DOHH2 (cell line): ENCODE data around the gene CARD11.
A peak's percentile ranks its signal among the peaks of the same experiment; 100 is the strongest.

Experiments used
- H3F3A ChIP-seq: fragments of 200-600 bp; sonication (generic), shearing (Covaris generic); 2 replicates; pipeline ENCODE4 v1.6.0; 2016; ENCODE audit warnings: antibody characterized with exemption, mild to moderate bottlenecking; ENCODE audit not compliant: control insufficient read depth, insufficient read depth
- H3K27ac ChIP-seq: fragments of 200-600 bp; sonication (generic); 2 replicates; pipeline ENCODE4 v1.5.1; 2014; ENCODE audit warnings: low read depth, mild to moderate bottlenecking, low read length, moderate library complexity
- H3K27me3 ChIP-seq: fragments of 200-600 bp; sonication (generic); 2 replicates; pipeline ENCODE4 v1.6.1; 2014; ENCODE audit warnings: mild to moderate bottlenecking, low read length, mixed read lengths; ENCODE audit not compliant: control insufficient read depth
- H3K36me3 ChIP-seq: fragments of 200-600 bp; sonication (generic); 2 replicates; pipeline ENCODE4 v1.6.1; 2014; ENCODE audit warnings: mild to moderate bottlenecking, low read length, moderate library complexity, mixed read lengths; ENCODE audit not compliant: control insufficient read depth
- H3K4me1 ChIP-seq: fragments of 200-600 bp; sonication (generic); 2 replicates; pipeline ENCODE4 v1.6.1; 2014; ENCODE audit warnings: mild to moderate bottlenecking, low read length, mixed read lengths; ENCODE audit not compliant: control insufficient read depth
- H3K4me2 ChIP-seq: fragments of 200-600 bp; sonication (generic); 2 replicates; pipeline ENCODE4 v1.6.0; 2014; ENCODE audit warnings: mild to moderate bottlenecking, low read length, moderate library complexity
- H3K4me3 ChIP-seq: fragments of 200-600 bp; sonication (generic); 2 replicates; pipeline ENCODE4 v1.5.1; 2014; ENCODE audit warnings: mild to moderate bottlenecking, low read length, mixed read lengths
- H3K79me2 ChIP-seq: fragments of 200-600 bp; sonication (generic); 2 replicates; pipeline ENCODE4 v1.6.1; 2014; ENCODE audit warnings: mild to moderate bottlenecking, low read length, mixed read lengths; ENCODE audit not compliant: control insufficient read depth
- H3K9me2 ChIP-seq: fragments of 200-600 bp; sonication (generic); replicated peaks from 2 replicates; pipeline ENCODE4 v1.6.1; 2014; ENCODE audit warnings: mild to moderate bottlenecking, low read length, mixed read lengths; ENCODE audit not compliant: control insufficient read depth
- H3K9me3 ChIP-seq: fragments of 200-600 bp; sonication (generic); 2 replicates; pipeline ENCODE4 v1.6.1; 2014; ENCODE audit warnings: antibody characterized with exemption, low read length, mixed read lengths; ENCODE audit not compliant: control insufficient read depth, insufficient read depth
- H4K20me1 ChIP-seq: fragments of 200-600 bp; sonication (generic); 2 replicates; pipeline ENCODE4 v1.6.0; 2014; ENCODE audit warnings: low read depth, mild to moderate bottlenecking, antibody characterized with exemption, low read length, moderate library complexity; ENCODE audit not compliant: control insufficient read depth, insufficient read depth
- CTCF ChIP-seq: fragments of 200-600 bp; sonication (generic); IDR thresholded peaks from one replicate; pipeline ENCODE4 v1.5.1; 2014; ENCODE audit warnings: antibody characterized with exemption, mild to moderate bottlenecking, low read depth, low read length; ENCODE audit not compliant: poor library complexity, severe bottlenecking
- EZH2phosphoT487 ChIP-seq: fragments of 200-600 bp; sonication (generic); IDR thresholded peaks from 2 replicates; pipeline ENCODE4 v1.6.1; 2017; ENCODE audit warnings: borderline replicate concordance, mild to moderate bottlenecking, antibody characterized with exemption, low read length, moderate library complexity, mixed read lengths

CARD11 gene

GRCh38 chr7:2922866-2923265, 120.8 kb downstream of the CARD11 start:
- H3K9me3 ChIP-seq: no peaks in the 10 kb centered on the region
- H3K36me3 ChIP-seq: peaks cover 72% of the 10 kb centered on the region
- H3K27me3 ChIP-seq: no peaks in the 10 kb centered on the region
- H3F3A ChIP-seq: no peaks in the 10 kb centered on the region
- H3K4me3 ChIP-seq: no peak overlapping the region
- no peaks in the 10 kb centered on the region for H3K4me1 ChIP-seq
- no peaks in the 10 kb centered on the region for H4K20me1 ChIP-seq
- no peak overlapping the region for H3K27ac ChIP-seq
- no peaks in the 10 kb centered on the region for H3K9me2 ChIP-seq
- no peak overlapping the region for H3K4me2 ChIP-seq
- TF ChIP-seq CTCF: no peak
- TF ChIP-seq EZH2phosphoT487: no peak
- H3K79me2 ChIP-seq: no peaks in the 10 kb centered on the region

- H3K9me2 ChIP-seq: no peaks in the 10 kb centered on the region
- H3K27me3 ChIP-seq: no peaks in the 10 kb centered on the region
- H3K79me2 ChIP-seq: no peaks in the 10 kb centered on the region
- no peak overlapping the region for H3K4me3 ChIP-seq
- H3K9me3 ChIP-seq: no peaks in the 10 kb centered on the region
- no peaks in the 10 kb centered on the region for H4K20me1 ChIP-seq
- TF ChIP-seq CTCF (no peak), EZH2phosphoT487 (no peak)
- no peak overlapping the region for H3K27ac ChIP-seq
- no peaks in the 10 kb centered on the region for H3K4me1 ChIP-seq
- H3F3A ChIP-seq: no peaks in the 10 kb centered on the region
- peaks cover 70% of the 10 kb centered on the region for H3K36me3 ChIP-seq
- no peak overlapping the region for H3K4me2 ChIP-seq
These were observed 121.3 kb downstream of the CARD11 start for GRCh38 chr7:2922348-2922691.

- no peak overlapping the region for H3K4me2 ChIP-seq
- no peaks in the 10 kb centered on the region for H3K9me3 ChIP-seq
- H4K20me1 ChIP-seq: no peaks in the 10 kb centered on the region
- peaks cover 73% of the 10 kb centered on the region for H3K36me3 ChIP-seq
- no peaks in the 10 kb centered on the region for H3K9me2 ChIP-seq
- no peaks in the 10 kb centered on the region for H3K27me3 ChIP-seq
- H3K4me1 ChIP-seq: no peaks in the 10 kb centered on the region
- H3K79me2 ChIP-seq: no peaks in the 10 kb centered on the region
- no peaks in the 10 kb centered on the region for H3F3A ChIP-seq
- H3K4me3 ChIP-seq: no peak overlapping the region
- TF ChIP-seq CTCF (peak; percentile 56), EZH2phosphoT487 (no peak)
- H3K27ac ChIP-seq: no peak overlapping the region
These were observed 121.9 kb downstream of the CARD11 start for GRCh38 chr7:2921653-2922347.
